Panc1 (cell line): ENCODE results near the gene CHD1L.

Experiments
- POLR2AphosphoS5 ChIP-seq: IDR thresholded peaks from 2 replicates; pipeline ENCODE4 v1.6.1; 2012; ENCODE audit warnings: mild to moderate bottlenecking, low read depth, low read length, moderate library complexity
- SIN3A ChIP-seq: IDR thresholded peaks from 2 replicates; pipeline ENCODE4 v1.6.1; 2012; ENCODE audit warnings: low read depth, mild to moderate bottlenecking, low read length, moderate library complexity, borderline replicate concordance; ENCODE audit not compliant: insufficient read depth
- TCF7L2 ChIP-seq: IDR thresholded peaks from 2 replicates; pipeline ENCODE4 v1.6.1; 2011; ENCODE audit warnings: mild to moderate bottlenecking, low read depth, low read length, inconsistent platforms
- TF ChIP-seq, protein P1 (sequence below): fragments of 450-650 bp; IDR thresholded peaks from 2 replicates; pipeline ENCODE4 v1.5.1; 2017; ENCODE audit warnings: mild to moderate bottlenecking
- TF ChIP-seq, protein P2 (sequence below), 2 experiments: IDR thresholded peaks; 2 replicates each; pipeline ENCODE4 v1.6.1; 2011 to 2012; ENCODE audit warnings: low read depth in 2 of 2, control low read depth in 1 of 2, low read length in 1 of 2, mild to moderate bottlenecking in 1 of 2, moderate library complexity in 1 of 2; ENCODE audit not compliant: insufficient read depth in 1 of 2

- TF ChIP-seq, protein P1, sequence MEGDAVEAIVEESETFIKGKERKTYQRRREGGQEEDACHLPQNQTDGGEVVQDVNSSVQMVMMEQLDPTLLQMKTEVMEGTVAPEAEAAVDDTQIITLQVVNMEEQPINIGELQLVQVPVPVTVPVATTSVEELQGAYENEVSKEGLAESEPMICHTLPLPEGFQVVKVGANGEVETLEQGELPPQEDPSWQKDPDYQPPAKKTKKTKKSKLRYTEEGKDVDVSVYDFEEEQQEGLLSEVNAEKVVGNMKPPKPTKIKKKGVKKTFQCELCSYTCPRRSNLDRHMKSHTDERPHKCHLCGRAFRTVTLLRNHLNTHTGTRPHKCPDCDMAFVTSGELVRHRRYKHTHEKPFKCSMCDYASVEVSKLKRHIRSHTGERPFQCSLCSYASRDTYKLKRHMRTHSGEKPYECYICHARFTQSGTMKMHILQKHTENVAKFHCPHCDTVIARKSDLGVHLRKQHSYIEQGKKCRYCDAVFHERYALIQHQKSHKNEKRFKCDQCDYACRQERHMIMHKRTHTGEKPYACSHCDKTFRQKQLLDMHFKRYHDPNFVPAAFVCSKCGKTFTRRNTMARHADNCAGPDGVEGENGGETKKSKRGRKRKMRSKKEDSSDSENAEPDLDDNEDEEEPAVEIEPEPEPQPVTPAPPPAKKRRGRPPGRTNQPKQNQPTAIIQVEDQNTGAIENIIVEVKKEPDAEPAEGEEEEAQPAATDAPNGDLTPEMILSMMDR: no peak
- TF ChIP-seq TCF7L2: no peak
- no peak for TF ChIP-seq POLR2AphosphoS5
- TF ChIP-seq, protein P2, sequence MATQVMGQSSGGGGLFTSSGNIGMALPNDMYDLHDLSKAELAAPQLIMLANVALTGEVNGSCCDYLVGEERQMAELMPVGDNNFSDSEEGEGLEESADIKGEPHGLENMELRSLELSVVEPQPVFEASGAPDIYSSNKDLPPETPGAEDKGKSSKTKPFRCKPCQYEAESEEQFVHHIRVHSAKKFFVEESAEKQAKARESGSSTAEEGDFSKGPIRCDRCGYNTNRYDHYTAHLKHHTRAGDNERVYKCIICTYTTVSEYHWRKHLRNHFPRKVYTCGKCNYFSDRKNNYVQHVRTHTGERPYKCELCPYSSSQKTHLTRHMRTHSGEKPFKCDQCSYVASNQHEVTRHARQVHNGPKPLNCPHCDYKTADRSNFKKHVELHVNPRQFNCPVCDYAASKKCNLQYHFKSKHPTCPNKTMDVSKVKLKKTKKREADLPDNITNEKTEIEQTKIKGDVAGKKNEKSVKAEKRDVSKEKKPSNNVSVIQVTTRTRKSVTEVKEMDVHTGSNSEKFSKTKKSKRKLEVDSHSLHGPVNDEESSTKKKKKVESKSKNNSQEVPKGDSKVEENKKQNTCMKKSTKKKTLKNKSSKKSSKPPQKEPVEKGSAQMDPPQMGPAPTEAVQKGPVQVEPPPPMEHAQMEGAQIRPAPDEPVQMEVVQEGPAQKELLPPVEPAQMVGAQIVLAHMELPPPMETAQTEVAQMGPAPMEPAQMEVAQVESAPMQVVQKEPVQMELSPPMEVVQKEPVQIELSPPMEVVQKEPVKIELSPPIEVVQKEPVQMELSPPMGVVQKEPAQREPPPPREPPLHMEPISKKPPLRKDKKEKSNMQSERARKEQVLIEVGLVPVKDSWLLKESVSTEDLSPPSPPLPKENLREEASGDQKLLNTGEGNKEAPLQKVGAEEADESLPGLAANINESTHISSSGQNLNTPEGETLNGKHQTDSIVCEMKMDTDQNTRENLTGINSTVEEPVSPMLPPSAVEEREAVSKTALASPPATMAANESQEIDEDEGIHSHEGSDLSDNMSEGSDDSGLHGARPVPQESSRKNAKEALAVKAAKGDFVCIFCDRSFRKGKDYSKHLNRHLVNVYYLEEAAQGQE (IDR thresholded peaks at IDR 0.05; ENCODE audit: insufficient read depth in 1 of 2, low read depth in 2 of 2, low read length in 1 of 2): no peak
- TF ChIP-seq SIN3A: no peak
Observed at GRCh38 chr1:147235822-147236221, 6.7 kb upstream of the CHD1L start.
